ENCODE results near the gene INPP4B.

The INPP4B gene

GRCh38 chr4:142846108-142846728, at the start of gene INPP4B:
Gene INPP4B (minus strand): TSS chr4:142846301.
- peak; percentile 46 to 54 for DNase-seq (ENCODE audit: low read depth in 2 of 2)

- DNase-seq (ENCODE audit: low read depth in 2 of 2), result no peak
Measured at GRCh38 chr4:142893012-142893411, 46.9 kb upstream of the INPP4B start.

- DNase-seq (ENCODE audit: low read depth in 2 of 2), result no peak
Measured at GRCh38 chr4:142886566-142886965, 40.5 kb upstream of the INPP4B start.

GRCh38 chr4:142883040-142883832, 37.1 kb upstream of the INPP4B start:
- DNase-seq (ENCODE audit: low read depth in 2 of 2), result no peak

GRCh38 chr4:142882159-142882558, 36.1 kb upstream of the INPP4B start:
- DNase-seq (ENCODE audit: low read depth in 2 of 2), result no peak

- no peak for DNase-seq (ENCODE audit: low read depth in 2 of 2)
Measured at GRCh38 chr4:142881331-142881730, 35.2 kb upstream of the INPP4B start.

GRCh38 chr4:142875117-142875516, 29.0 kb upstream of the INPP4B start:
- no peak for DNase-seq (ENCODE audit: low read depth in 2 of 2)

DNA sequence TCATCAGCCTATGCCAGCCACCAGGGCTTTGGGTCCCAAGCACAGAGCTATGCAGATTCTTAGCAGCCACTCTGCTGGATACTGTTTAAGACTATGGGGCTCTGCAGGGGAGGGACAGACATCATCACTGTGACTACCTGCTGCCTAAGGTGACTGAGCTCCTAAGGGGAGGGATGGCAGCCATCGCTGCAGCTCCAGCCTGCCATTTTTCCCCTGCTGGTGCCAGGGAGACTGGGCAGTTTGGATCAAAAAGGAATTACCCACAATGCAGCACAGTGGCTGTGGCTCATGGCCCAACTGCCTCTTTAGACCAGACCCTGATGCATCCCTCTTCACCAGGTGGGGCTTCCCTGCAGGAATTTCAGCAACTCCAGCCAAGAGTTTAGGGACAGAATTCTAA, 28.6 kb upstream of the INPP4B start:
- no peak for DNase-seq (ENCODE audit: low read depth in 2 of 2)

DNA sequence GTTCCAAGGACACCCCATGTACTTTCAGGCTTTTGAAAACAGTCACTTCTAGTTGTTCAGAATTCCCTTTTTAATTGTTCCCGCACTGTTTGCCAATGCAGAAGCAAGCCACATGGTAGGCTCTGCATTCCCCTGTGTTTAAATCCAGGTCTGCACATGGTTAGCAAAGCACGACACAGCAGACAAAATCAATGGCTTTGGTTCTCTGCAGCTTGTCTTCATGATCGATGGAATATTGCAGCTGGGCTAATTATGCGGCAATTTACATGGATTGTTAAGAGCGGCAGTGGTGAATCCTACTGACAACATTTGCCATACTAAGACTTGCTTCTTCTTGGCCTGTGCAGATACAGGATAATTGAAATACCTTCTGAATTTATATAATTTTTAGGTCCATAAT, 20.6 kb upstream of the INPP4B start:
- DNase-seq (ENCODE audit: low read depth in 2 of 2), result no peak

- no peak for DNase-seq (ENCODE audit: low read depth in 2 of 2)
Measured at GRCh38 chr4:142861351-142861750, 15.2 kb upstream of the INPP4B start.

DNA sequence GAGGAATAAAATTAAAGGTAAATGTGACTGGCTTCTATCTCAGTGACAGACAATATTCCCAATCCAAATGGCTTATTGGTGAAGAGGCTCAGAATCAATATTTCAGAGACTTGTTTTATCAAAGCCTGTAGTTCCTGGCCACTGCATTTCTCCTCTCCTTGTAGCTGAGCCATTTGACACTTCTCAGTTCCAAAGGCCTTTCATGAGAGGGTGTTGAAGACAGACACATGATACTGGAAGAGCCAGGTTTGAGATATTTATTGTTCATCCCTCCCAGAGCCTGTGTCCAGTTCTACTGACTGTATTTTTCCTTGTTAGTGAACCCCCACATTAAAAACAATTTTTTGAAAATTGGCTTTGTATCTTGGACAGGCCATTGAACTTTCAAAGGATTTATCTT, 12.9 kb upstream of the INPP4B start:
- no peak for DNase-seq (ENCODE audit: low read depth in 2 of 2)

DNA sequence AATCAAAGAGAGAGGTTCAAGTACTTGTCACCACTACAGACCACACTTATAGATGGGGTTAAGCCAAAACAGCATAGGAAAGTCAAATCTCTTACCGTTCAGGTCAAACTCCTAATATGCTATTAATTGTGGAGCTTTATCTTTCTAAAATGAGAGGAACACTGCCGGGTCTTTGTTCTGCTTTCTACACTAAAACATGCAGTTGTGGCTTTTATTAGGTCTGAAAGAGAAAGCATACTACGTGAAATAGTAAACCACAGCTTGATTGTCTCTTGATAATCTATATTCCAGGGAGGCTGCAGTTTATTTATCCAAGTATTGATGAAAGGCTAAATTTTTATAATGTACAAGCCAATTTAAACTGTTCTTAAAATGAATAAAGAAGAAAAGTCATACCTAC, 12.3 kb upstream of the INPP4B start:
- DNase-seq (ENCODE audit: low read depth in 2 of 2), result no peak

GRCh38 chr4:142856576-142856975, 10.5 kb upstream of the INPP4B start:
- DNase-seq (ENCODE audit: low read depth in 2 of 2), result no peak

DNA sequence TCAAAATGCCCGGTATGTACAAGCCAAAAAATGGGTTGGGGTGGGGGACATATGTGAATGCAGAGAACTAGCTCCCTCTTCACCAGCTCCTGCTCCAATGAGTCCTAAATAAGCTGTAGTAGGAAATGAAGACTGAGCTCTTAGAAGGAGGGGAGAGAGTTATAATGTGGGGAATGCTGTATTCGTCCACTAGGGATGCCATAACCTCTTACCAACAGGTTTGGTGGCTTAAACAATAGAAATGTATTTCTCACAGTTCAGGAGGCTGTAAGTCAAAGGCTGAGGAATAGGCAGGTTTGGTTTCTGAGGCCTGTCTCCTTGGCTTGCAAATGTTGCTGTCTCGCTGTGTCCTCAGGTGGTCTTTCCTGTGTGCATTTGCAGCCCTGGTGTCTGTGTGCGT, 4.4 kb upstream of the INPP4B start:
- no peak for DNase-seq (ENCODE audit: low read depth in 2 of 2)

DNA sequence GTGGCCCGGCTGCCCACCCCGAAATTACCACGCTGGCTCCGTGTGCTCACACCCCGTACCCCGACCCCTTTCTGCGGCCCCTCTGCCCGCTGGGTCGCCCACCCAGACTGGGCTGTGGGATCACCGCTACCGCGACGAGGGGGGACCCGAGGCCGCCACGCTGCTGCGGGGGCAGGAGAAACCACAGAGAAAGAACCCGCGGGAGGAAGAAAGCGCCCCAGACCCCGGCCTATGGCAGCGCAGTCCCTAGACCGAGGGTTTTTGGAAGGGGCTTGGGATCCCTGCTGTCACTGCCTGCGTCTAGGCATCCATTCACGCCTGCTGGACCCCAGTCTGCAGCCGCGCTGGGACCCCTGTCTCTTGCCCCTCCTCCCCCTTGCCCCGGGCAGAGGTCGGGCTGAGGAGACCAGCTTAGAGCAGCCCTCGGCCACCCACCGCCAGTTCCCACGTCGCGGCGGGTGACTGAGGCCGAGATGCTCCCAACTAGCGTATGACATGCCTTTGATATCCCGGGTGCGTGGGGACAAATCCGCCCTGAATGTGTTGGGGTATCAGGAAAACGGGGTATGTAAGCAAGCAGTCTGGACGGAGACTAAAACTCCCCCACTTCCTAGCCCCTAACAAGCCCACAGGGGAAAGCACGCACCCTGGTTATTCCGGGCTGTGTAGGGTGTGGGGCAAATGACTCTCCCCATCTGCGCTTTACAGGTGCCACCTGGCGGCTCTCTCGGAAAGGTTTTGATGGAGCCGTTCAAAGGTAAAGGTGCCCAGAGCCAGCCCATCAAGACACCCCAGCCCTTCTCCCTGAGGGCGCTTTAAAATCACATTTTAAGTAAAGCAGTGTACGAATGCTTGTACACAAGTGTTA, 862 bp upstream of the INPP4B start:
- DNase-seq (ENCODE audit: low read depth in 2 of 2), result peak; percentile 63 to 64

- peak in 1 of 2 donors; percentile 17 for DNase-seq (ENCODE audit: low read depth in 2 of 2)
Measured at GRCh38 chr4:142845293-142846107, 601 bp downstream of the INPP4B start.

DNA sequence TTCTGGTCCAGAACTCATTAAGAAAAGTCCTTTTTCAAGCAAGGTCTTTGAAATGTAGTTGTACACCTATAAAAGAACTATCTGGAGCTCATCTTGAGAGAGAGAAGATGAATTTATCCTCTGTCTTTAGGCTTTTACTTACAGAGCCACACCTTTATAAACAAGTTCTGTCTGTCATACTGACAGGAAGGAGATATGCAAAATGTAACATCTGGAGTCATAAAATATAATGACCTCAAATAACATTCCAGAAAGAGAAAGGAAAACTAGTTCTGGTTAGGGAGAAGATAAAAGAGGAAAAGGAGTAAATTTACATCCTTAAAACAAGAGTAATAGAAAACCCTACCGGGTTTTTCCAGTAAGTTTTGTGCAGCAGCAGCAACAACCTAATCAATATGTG, 1.3 kb downstream of the INPP4B start:
- DNase-seq (ENCODE audit: low read depth in 2 of 2), result no peak

DNA sequence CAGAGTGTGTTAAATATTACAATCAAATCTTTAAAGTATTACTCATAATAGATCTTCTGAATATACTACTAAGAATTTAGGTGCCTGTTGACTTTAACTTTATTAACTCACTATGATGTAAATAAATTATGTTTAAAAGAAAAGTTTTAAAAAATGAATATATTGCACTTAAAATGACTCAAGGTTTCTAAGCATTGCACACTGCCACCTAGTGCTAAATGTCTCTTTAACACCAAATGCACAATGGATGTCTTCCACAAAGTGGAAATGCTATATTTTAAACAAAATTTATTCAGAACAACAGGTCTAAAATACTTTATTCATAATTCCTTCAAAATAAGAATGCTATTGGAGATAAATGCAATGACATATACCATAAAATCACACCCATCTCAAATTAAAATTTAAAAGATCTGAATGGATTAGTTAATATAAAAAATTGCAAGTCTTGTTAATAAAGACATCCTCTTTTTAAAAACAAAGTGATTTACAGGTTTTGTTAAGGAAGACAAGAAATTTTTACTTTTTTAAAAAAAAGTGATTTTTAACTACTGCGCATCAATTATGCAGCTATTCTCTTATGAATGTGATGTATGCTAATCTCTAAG, 5.5 kb downstream of the INPP4B start:
- no peak for DNase-seq (ENCODE audit: low read depth in 2 of 2)

GRCh38 chr4:142838778-142839177, 7.3 kb downstream of the INPP4B start:
- no peak for DNase-seq (ENCODE audit: low read depth in 2 of 2)

GRCh38 chr4:142832022-142832421, 14.1 kb downstream of the INPP4B start:
- DNase-seq (ENCODE audit: low read depth in 2 of 2), result no peak
